ENCODE results near the gene ATP5ME. TPM values are rescaled to one million over a fixed set of nuclear protein-coding genes. Genes with fewer than 3 reads are reported as not detected.
"Not testable (repeated sequence)": the region's sequence is repeated elsewhere in the genome, so short reads cannot be mapped to it uniquely, and the experiment has no call there.

ATP5ME gene
- total RNA-seq, 1 donor from 2014 or later: 278 TPM

GRCh38 chr4:673349-674091, 556 bp downstream of the ATP5ME start:
- Mint-ChIP-seq H3K4me1 (peaks cover 7% of the 10 kb centered on the region), H3K27ac (ENCODE audit: unreplicated experiment) (no peak overlapping the region), H3K4me3 (peak overlapping the region; percentile 90), H3K9me3 (no peaks in the 10 kb centered on the region), H3K36me3 (ENCODE audit: low read depth) (peaks cover 7% of the 10 kb centered on the region), H3K27me3 (ENCODE audit: low read depth) (no peaks in the 10 kb centered on the region)
- DNase-seq (ENCODE audit: low read depth, low spot score): no peak
- no peak for TF ChIP-seq CTCF (conservative IDR thresholded peaks at IDR 0.05)

- H3K27ac Mint-ChIP-seq (ENCODE audit: unreplicated experiment): no peak overlapping the region
- H3K9me3 Mint-ChIP-seq: no peaks in the 10 kb centered on the region
- TF ChIP-seq CTCF (conservative IDR thresholded peaks at IDR 0.05): no peak
- H3K4me3 Mint-ChIP-seq: peak overlapping the region; percentile 89
- no peaks in the 10 kb centered on the region for H3K27me3 Mint-ChIP-seq (ENCODE audit: low read depth)
- H3K36me3 Mint-ChIP-seq (ENCODE audit: low read depth): peaks cover 7% of the 10 kb centered on the region
- H3K4me1 Mint-ChIP-seq: peaks cover 7% of the 10 kb centered on the region
- DNase-seq (ENCODE audit: low read depth, low spot score): no peak
Observed at GRCh38 chr4:671769-672168, 2.3 kb downstream of the ATP5ME start.

- not testable (repeated sequence) for DNase-seq (ENCODE audit: low read depth, low spot score); H3K4me1 Mint-ChIP-seq; H3K27ac Mint-ChIP-seq (ENCODE audit: unreplicated experiment); H3K9me3 Mint-ChIP-seq; H3K36me3 Mint-ChIP-seq (ENCODE audit: low read depth); H3K27me3 Mint-ChIP-seq (ENCODE audit: low read depth)
- peak overlapping the region; percentile 73 for H3K4me3 Mint-ChIP-seq
Observed at GRCh38 chr4:669806-670559, 4.1 kb downstream of the ATP5ME start.

GRCh38 chr4:668219-668618, 5.9 kb downstream of the ATP5ME start:
- H3K27ac Mint-ChIP-seq (ENCODE audit: unreplicated experiment); H3K4me1 Mint-ChIP-seq; DNase-seq (ENCODE audit: low read depth, low spot score); H3K9me3 Mint-ChIP-seq; H3K27me3 Mint-ChIP-seq (ENCODE audit: low read depth); H3K36me3 Mint-ChIP-seq (ENCODE audit: low read depth): not testable (repeated sequence)
- H3K4me3 Mint-ChIP-seq: peak overlapping the region; percentile 58

- peaks cover 4% of the 10 kb centered on the region for H3K36me3 Mint-ChIP-seq (ENCODE audit: low read depth)
- H3K4me3 Mint-ChIP-seq: peak overlapping the region; percentile 58
- H3K27ac Mint-ChIP-seq (ENCODE audit: unreplicated experiment): no peak overlapping the region
- DNase-seq (ENCODE audit: low read depth, low spot score): no peak
- H3K27me3 Mint-ChIP-seq (ENCODE audit: low read depth): no peaks in the 10 kb centered on the region
- TF ChIP-seq CTCF (conservative IDR thresholded peaks at IDR 0.05): no peak
- H3K9me3 Mint-ChIP-seq: no peaks in the 10 kb centered on the region
- no peaks in the 10 kb centered on the region for H3K4me1 Mint-ChIP-seq
Observed at GRCh38 chr4:667545-667925, 6.5 kb downstream of the ATP5ME start.

- Mint-ChIP-seq H3K27ac (ENCODE audit: unreplicated experiment) (no peak overlapping the region), H3K27me3 (ENCODE audit: low read depth) (no peaks in the 10 kb centered on the region), H3K9me3 (no peaks in the 10 kb centered on the region), H3K36me3 (ENCODE audit: low read depth) (peaks cover 4% of the 10 kb centered on the region), H3K4me1 (no peaks in the 10 kb centered on the region), H3K4me3 (peak overlapping the region; percentile 58)
- DNase-seq (ENCODE audit: low read depth, low spot score): no peak
- no peak for TF ChIP-seq CTCF (conservative IDR thresholded peaks at IDR 0.05)
Observed at GRCh38 chr4:666822-667544, 7.1 kb downstream of the ATP5ME start.
